ENCODE measurements around the gene PRKCI. TPM values are rescaled to one million over a fixed set of nuclear protein-coding genes. Genes with fewer than 3 reads are reported as not detected.

Gene PRKCI
- total and polyA plus RNA-seq, 9 of the 15 experiments (the other 6 are each of a cell fraction or from before 2014, with no cell fraction given) = 10.5 to 43.2 (median 31.4) TPM

DNA sequence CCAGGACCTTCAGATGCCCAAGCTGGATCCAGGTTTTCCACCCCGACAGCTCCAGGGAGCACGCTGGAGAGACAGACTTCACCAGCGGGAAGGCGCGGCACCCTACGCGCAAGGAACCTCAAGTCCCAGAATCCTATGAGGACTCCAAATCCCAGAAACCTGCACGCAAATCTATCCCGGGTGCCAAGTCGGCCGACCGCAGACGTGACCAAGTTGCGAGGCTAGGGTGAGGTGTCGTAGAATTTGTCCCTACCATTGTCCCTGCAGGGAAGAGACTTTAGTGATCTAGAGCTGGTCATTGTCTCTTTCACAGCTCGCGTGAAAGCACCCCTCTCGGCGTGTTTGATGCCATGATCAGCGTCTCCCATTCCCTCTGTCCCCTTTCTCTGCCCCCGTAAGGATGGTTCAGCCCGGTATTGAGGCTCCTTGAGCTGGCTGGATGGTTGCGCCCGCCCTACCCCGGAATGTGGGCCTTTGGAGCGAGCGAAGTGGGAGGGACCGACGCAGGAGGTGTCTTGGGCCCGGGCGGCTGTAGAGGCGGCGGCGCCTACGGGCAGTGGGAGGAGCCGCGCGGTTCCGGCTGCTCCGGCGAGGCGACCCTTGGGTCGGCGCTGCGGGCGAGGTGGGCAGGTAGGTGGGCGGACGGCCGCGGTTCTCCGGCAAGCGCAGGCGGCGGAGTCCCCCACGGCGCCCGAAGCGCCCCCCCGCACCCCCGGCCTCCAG, at the start of gene PRKCI (continued):
- TF ChIP-seq FOXJ3 (CRISPR knock-in tag; IDR thresholded peaks at IDR 0.05) = no peak
- no peak for TF ChIP-seq ZNF780A (CRISPR knock-in tag; IDR thresholded peaks at IDR 0.05)
- no peak for TF ChIP-seq ZFPM2 (CRISPR knock-in tag; IDR thresholded peaks at IDR 0.05)
- no peak for TF ChIP-seq PHTF2 (CRISPR knock-in tag; IDR thresholded peaks at IDR 0.05)
- TF ChIP-seq MAZ (CRISPR knock-in tag; conservative IDR thresholded peaks at IDR 0.05 in 1 of 2, IDR thresholded peaks at IDR 0.05 in 1 of 2) = peak; percentile 73 to 75
- no peak for TF ChIP-seq FOXA3 (CRISPR knock-in tag; conservative IDR thresholded peaks at IDR 0.05 in 1 of 2, IDR thresholded peaks at IDR 0.05 in 1 of 2)
- no peak for TF ChIP-seq HEY1 (CRISPR knock-in tag; IDR thresholded peaks at IDR 0.05; ENCODE audit: borderline replicate concordance)
- TF ChIP-seq RBM17 (IDR thresholded peaks at IDR 0.05; ENCODE audit: borderline replicate concordance, low read depth, low read length) = no peak
- no peak; the same call in 1 of the 2 replicates for TF ChIP-seq ILF3 (IDR thresholded peaks at IDR 0.05; ENCODE audit: borderline replicate concordance)
- TF ChIP-seq ZC3H8 (IDR thresholded peaks at IDR 0.05) = 0 out of 2 replicates have a peak, but pooled peaks have one; percentile 48
- TF ChIP-seq PTTG1 (tag; IDR thresholded peaks at IDR 0.05; ENCODE audit: low read depth) = no peak
- TF ChIP-seq ZNF12 (CRISPR knock-in tag; IDR thresholded peaks at IDR 0.05) = 0 out of 2 replicates have a peak, but pooled peaks have one; percentile 52
- TF ChIP-seq ETV6 (IDR thresholded peaks at IDR 0.05; ENCODE audit: borderline replicate concordance in 1 of 2, low read depth in 2 of 2, low read length in 1 of 2) = no peak
- TF ChIP-seq ETV6 (CRISPR knock-in tag; IDR thresholded peaks at IDR 0.05; ENCODE audit: borderline replicate concordance) = no peak
- TF ChIP-seq POLR2AphosphoS5 (IDR thresholded peaks at IDR 0.05; ENCODE audit: control insufficient read depth, insufficient read depth, low read depth, low read length) = peak; percentile 53
- no peak for TF ChIP-seq ZNF274 (IDR thresholded peaks at IDR 0.05; ENCODE audit: borderline replicate concordance, low read depth, low read length)
- peak; percentile 36 for TF ChIP-seq ARID1B (IDR thresholded peaks at IDR 0.05)
- no peak for TF ChIP-seq ETS2 (tag; IDR thresholded peaks at IDR 0.05; ENCODE audit: borderline replicate concordance, poor library complexity, severe bottlenecking)
- no peak for TF ChIP-seq POLR3A (IDR thresholded peaks at IDR 0.05; ENCODE audit: borderline replicate concordance, extremely low read depth, insufficient read depth, insufficient read length)
- no peak for TF ChIP-seq SMC3 (conservative IDR thresholded peaks at IDR 0.05; ENCODE audit: insufficient read depth, low read depth, low read length)
- TF ChIP-seq ESRRB (CRISPR knock-in tag; IDR thresholded peaks at IDR 0.05; ENCODE audit: borderline replicate concordance) = no peak
- TF ChIP-seq ZNF408 (CRISPR knock-in tag; IDR thresholded peaks at IDR 0.05; ENCODE audit: low read depth) = no peak
- TF ChIP-seq, protein P1, sequence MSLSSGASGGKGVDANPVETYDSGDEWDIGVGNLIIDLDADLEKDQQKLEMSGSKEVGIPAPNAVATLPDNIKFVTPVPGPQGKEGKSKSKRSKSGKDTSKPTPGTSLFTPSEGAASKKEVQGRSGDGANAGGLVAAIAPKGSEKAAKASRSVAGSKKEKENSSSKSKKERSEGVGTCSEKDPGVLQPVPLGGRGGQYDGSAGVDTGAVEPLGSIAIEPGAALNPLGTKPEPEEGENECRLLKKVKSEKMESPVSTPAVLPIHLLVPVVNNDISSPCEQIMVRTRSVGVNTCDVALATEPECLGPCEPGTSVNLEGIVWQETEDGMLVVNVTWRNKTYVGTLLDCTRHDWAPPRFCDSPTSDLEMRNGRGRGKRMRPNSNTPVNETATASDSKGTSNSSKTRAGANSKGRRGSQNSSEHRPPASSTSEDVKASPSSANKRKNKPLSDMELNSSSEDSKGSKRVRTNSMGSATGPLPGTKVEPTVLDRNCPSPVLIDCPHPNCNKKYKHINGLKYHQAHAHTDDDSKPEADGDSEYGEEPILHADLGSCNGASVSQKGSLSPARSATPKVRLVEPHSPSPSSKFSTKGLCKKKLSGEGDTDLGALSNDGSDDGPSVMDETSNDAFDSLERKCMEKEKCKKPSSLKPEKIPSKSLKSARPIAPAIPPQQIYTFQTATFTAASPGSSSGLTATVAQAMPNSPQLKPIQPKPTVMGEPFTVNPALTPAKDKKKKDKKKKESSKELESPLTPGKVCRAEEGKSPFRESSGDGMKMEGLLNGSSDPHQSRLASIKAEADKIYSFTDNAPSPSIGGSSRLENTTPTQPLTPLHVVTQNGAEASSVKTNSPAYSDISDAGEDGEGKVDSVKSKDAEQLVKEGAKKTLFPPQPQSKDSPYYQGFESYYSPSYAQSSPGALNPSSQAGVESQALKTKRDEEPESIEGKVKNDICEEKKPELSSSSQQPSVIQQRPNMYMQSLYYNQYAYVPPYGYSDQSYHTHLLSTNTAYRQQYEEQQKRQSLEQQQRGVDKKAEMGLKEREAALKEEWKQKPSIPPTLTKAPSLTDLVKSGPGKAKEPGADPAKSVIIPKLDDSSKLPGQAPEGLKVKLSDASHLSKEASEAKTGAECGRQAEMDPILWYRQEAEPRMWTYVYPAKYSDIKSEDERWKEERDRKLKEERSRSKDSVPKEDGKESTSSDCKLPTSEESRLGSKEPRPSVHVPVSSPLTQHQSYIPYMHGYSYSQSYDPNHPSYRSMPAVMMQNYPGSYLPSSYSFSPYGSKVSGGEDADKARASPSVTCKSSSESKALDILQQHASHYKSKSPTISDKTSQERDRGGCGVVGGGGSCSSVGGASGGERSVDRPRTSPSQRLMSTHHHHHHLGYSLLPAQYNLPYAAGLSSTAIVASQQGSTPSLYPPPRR (CRISPR knock-in tag; IDR thresholded peaks at IDR 0.05; ENCODE audit: borderline replicate concordance) = no peak

All from K562 (cell line).